Keratinocyte (primary cell): ENCODE data around the gene ANKRD13D.

Source experiments
- EZH2 ChIP-seq: IDR thresholded peaks from one replicate; pipeline ENCODE4 v1.6.1; 2012; ENCODE audit warnings: inconsistent platforms, mild to moderate bottlenecking, low read length, moderate library complexity
- TF ChIP-seq, protein P1 (sequence below), 3 experiments: IDR thresholded peaks in 1 of 3; conservative IDR thresholded peaks in 1 of 3; optimal IDR thresholded peaks in 1 of 3; 2 replicates in 2 of 3; 3 replicates in 1 of 3; pipeline versions ENCODE3 to v1.5.1; 2011; ENCODE audit warnings: low read length in 3 of 3, mild to moderate bottlenecking in 3 of 3, moderate library complexity in 2 of 3, control low read depth in 1 of 3, inconsistent platforms in 1 of 3; ENCODE audit not compliant: insufficient read depth in 2 of 3; ENCODE audit errors: extremely low read depth in 1 of 3

DNA sequence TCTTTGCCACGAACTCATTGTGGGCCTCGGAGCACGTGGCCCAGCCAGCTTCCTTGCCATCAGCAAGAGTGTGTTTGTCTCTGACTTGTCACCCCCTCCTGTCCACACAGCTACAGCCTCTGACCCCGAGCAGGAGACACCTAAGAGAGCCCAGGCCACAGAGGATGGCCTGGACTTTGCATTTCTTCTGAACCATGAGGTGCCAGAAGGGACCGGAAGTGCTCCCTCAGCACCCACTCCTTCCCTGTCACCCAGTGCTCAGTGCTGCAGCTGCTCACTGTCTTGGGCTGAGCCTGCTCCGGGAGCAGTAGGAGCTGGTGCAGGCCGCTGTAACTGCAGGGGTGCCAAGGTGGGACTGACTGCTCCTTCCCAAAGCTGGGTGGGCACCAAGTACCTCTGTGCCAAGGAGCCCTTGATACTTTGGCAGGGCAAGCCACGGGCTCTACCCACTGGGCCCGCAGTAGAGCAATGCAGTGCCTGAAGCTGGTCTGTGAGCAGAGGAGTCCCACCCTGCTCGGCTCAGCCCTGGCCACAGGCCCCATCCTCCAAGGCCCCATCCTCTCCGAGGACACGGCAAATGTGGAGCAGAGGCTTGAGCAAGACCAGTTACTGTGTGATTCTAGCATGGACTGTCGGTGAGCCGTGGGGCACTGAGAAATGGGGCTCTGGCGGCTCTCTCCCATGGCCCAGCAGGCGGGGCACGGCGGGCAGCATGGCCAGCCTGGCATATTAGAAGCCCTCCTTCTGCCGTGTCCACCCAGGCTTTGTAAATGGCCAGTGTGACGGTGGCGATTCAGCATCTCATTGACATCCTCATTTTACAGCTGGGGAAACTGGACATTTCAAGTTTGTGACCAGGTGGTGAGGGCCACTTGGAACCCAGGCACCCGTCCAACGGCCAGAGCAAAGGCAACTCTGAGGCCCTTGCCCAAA, 16.5 kb upstream of the ANKRD13D start:
- TF ChIP-seq, protein P1, sequence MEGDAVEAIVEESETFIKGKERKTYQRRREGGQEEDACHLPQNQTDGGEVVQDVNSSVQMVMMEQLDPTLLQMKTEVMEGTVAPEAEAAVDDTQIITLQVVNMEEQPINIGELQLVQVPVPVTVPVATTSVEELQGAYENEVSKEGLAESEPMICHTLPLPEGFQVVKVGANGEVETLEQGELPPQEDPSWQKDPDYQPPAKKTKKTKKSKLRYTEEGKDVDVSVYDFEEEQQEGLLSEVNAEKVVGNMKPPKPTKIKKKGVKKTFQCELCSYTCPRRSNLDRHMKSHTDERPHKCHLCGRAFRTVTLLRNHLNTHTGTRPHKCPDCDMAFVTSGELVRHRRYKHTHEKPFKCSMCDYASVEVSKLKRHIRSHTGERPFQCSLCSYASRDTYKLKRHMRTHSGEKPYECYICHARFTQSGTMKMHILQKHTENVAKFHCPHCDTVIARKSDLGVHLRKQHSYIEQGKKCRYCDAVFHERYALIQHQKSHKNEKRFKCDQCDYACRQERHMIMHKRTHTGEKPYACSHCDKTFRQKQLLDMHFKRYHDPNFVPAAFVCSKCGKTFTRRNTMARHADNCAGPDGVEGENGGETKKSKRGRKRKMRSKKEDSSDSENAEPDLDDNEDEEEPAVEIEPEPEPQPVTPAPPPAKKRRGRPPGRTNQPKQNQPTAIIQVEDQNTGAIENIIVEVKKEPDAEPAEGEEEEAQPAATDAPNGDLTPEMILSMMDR (optimal IDR thresholded peaks at IDR 0.05 in 1 of 3, IDR thresholded peaks at IDR 0.05 in 1 of 3, conservative IDR thresholded peaks at IDR 0.05 in 1 of 3; ENCODE audit: extremely low read depth in 1 of 3, insufficient read depth in 2 of 3, low read length in 3 of 3) = no peak
- TF ChIP-seq EZH2 = no peak
